ENCODE data around the gene SLC36A3.

GRCh38 chr5:151312756-151313324 lies 9.3 kb upstream of the SLC36A3 start:
- TF ChIP-seq POLR2AphosphoS5 (IDR thresholded peaks at IDR 0.05; ENCODE audit: low read depth, low read length) (no peak), POLR2A (IDR thresholded peaks at IDR 0.05; ENCODE audit: low read depth, low read length) (no peak)

Data from GM12892 (cell line).